ENCODE data around the gene DNAJC30. TPM values are rescaled to one million over a fixed set of nuclear protein-coding genes. Genes with fewer than 3 reads are reported as not detected.

Gene DNAJC30
- total and polyA plus RNA-seq, 2 donors from 2014 or later = 15.0 to 28.6 TPM

- H3K4me3 ChIP-seq (ENCODE audit: low read length in 3 of 3) = no peak overlapping the region
These were observed 34.7 kb upstream of the DNAJC30 start for GRCh38 chr7:73717991-73718405.

GRCh38 chr7:73717025-73717807 is 34.0 kb upstream of the DNAJC30 start:
- Histone ChIP-seq H3K4me3 (ENCODE audit: low read length in 3 of 3) (no peak overlapping the region), H3K27ac (ENCODE audit: low read depth in 2 of 2, low read length in 2 of 2) (no peak overlapping the region), H3K4me1 (ENCODE audit: control insufficient read depth in 2 of 3, insufficient read depth in 2 of 3, low read depth in 1 of 3, low read length in 3 of 3) (peaks cover 0 to 8% (median 0%) of the 10 kb centered on the region in 3 donors), H3K27me3 (ENCODE audit: control insufficient read depth, insufficient read depth, low read length) (no peaks in the 10 kb centered on the region), H3K36me3 (ENCODE audit: control insufficient read depth in 2 of 3, insufficient read depth in 3 of 3, low read length in 3 of 3) (no peaks in the 10 kb centered on the region), H3K9ac (ENCODE audit: low read length in 3 of 3) (no peak overlapping the region), H3K9me3 (ENCODE audit: control insufficient read depth in 2 of 3, insufficient read depth in 1 of 3, low read length in 3 of 3) (no peaks in the 10 kb centered on the region)
- intact Hi-C loops (cut with DNase I) = loop anchor here (5.0 kb wide), 1 partner anchor 110 kb away; no protein-coding TSS in a partner anchor
- DNase-seq (no peak), FAIRE-seq (no peak)
- TF ChIP-seq CTCF (IDR thresholded peaks at IDR 0.05; ENCODE audit: borderline replicate concordance, extremely low read depth, insufficient read depth) = no peak

More at GRCh38 chr7:73717991-73718405, 34.7 kb upstream of the DNAJC30 start:
- intact Hi-C loops (cut with DNase I) = loop anchor here (5.0 kb wide), 1 partner anchor 111 kb away; no protein-coding TSS in a partner anchor
- Histone ChIP-seq H3K27me3 (ENCODE audit: control insufficient read depth, insufficient read depth, low read length) (no peaks in the 10 kb centered on the region), H3K36me3 (ENCODE audit: control insufficient read depth in 2 of 3, insufficient read depth in 3 of 3, low read length in 3 of 3) (no peaks in the 10 kb centered on the region), H3K9me3 (ENCODE audit: control insufficient read depth in 2 of 3, insufficient read depth in 1 of 3, low read length in 3 of 3) (no peaks in the 10 kb centered on the region), H3K9ac (ENCODE audit: low read length in 3 of 3) (no peak overlapping the region), H3K27ac (ENCODE audit: low read depth in 2 of 2, low read length in 2 of 2) (no peak overlapping the region), H3K4me1 (ENCODE audit: control insufficient read depth in 2 of 3, insufficient read depth in 2 of 3, low read depth in 1 of 3, low read length in 3 of 3) (peaks cover 0 to 8% (median 0%) of the 10 kb centered on the region in 3 donors)
- DNase-seq (no peak), FAIRE-seq (no peak)
- TF ChIP-seq CTCF (IDR thresholded peaks at IDR 0.05; ENCODE audit: borderline replicate concordance, extremely low read depth, insufficient read depth) = no peak

GRCh38 chr7:73716318-73716890 is 33.2 kb upstream of the DNAJC30 start:
- Histone ChIP-seq H3K9me3 (ENCODE audit: control insufficient read depth in 2 of 3, insufficient read depth in 1 of 3, low read length in 3 of 3) (no peaks in the 10 kb centered on the region), H3K9ac (ENCODE audit: low read length in 3 of 3) (no peak overlapping the region), H3K27ac (ENCODE audit: low read depth in 2 of 2, low read length in 2 of 2) (no peak overlapping the region), H3K4me3 (ENCODE audit: low read length in 3 of 3) (no peak overlapping the region), H3K27me3 (ENCODE audit: control insufficient read depth, insufficient read depth, low read length) (no peaks in the 10 kb centered on the region), H3K36me3 (ENCODE audit: control insufficient read depth in 2 of 3, insufficient read depth in 3 of 3, low read length in 3 of 3) (no peaks in the 10 kb centered on the region), H3K4me1 (ENCODE audit: control insufficient read depth in 2 of 3, insufficient read depth in 2 of 3, low read depth in 1 of 3, low read length in 3 of 3) (peaks cover 0 to 8% (median 0%) of the 10 kb centered on the region in 3 donors)
- DNase-seq = no peak
- intact Hi-C loops (cut with DNase I) = loop anchor here (5.0 kb wide), 1 partner anchor 109 kb away; no protein-coding TSS in a partner anchor
- TF ChIP-seq CTCF (IDR thresholded peaks at IDR 0.05; ENCODE audit: borderline replicate concordance, extremely low read depth, insufficient read depth) = no peak
- FAIRE-seq = no peak

Data from kidney (tissue), 14 donors.